ENCODE data around the gene DCLK2. TPM values are rescaled to one million over a fixed set of nuclear protein-coding genes. Genes with fewer than 3 reads are reported as not detected.

DCLK2 gene
- total and polyA plus RNA-seq, 11 donors: 6.4 to 38.4 (median 15.4) TPM

DNA sequence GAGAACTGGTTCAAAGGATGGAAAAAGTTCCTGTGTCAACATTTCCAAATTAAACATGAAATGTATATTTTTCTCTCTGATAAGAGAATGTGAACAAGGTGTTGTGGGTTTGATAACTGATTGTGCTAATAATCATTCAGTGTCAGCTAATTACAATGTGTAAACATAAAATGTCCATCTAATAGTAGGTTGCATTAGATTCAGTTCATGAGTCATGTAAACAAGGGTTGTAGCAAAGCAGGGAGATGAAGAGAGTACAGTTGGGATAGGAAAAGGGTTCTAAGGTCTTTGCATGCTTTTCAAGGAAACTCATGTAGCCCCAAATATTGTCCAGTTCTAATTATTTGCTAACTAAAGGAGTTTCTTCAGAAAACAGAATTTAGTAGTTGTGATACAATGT lies 55.4 kb downstream of the DCLK2 start:
- Histone ChIP-seq H3K4me3 (no peak overlapping the region), H3K27ac (no peak overlapping the region), H3K9me3 (no peaks in the 10 kb centered on the region), H3K36me3 (no peaks in the 10 kb centered on the region), H3K27me3 (no peaks in the 10 kb centered on the region), H3K4me1 (peaks cover 0 to 6% (median 0%) of the 10 kb centered on the region in 12 donors)
- ATAC-seq (no peak), DNase-seq (no peak)
- TF ChIP-seq POLR2A (IDR thresholded peaks at IDR 0.05) (no peak), CTCF (IDR thresholded peaks at IDR 0.05) (no peak)
- intact Hi-C loops (cut with DNase I): no loop called here

DNA sequence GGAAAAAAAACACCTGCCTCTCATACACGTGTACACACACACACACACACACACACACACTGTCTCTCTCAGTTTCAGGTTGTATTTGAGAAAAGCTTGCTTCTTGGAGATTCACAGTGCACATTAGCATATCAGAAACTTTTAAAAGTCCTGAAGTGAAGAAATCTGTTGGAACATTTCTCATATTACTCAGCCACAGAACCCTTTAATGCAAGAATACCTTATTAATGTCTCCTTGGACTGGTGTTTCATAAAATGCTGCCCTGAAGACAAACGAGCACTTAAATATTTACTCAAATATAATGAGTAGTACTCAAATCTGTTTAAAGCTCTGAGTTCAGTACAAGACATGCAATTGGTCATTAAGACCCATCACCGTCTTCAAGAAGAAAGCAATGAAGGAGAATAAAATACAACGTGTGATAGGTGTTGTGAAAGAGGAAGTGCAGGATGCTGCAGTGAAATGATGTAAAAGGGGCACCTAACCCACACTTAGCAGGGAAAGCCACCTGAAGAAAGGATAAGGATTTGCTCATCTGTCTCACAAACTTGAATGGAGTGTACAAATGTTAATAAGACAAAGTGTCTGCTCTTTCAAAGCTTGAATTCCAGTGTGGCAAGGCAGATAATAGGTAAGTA lies 57.0 kb downstream of the DCLK2 start:
- Histone ChIP-seq H3K4me3 (no peak overlapping the region), H3K27me3 (no peaks in the 10 kb centered on the region), H3K9me3 (no peaks in the 10 kb centered on the region), H3K4me1 (no peaks in the 10 kb centered on the region), H3K36me3 (no peaks in the 10 kb centered on the region), H3K27ac (no peak overlapping the region)
- DNase-seq: no peak
- ATAC-seq: no peak
- TF ChIP-seq CTCF (IDR thresholded peaks at IDR 0.05): no peak
- no peak for TF ChIP-seq POLR2A (IDR thresholded peaks at IDR 0.05)
- intact Hi-C loops (cut with DNase I): no loop called here
- 81 to 83% (median 83%) methylated on average over 4 of the region's 4 CpGs for WGBS, 4 donors

GRCh38 chr4:150136036-150136435 lies 57.8 kb downstream of the DCLK2 start:
- DNase-seq (no peak), ATAC-seq (no peak)
- TF ChIP-seq CTCF (IDR thresholded peaks at IDR 0.05): no peak
- TF ChIP-seq POLR2A (IDR thresholded peaks at IDR 0.05): no peak
- H3K36me3 ChIP-seq: no peaks in the 10 kb centered on the region
- H3K9me3 ChIP-seq: no peaks in the 10 kb centered on the region
- H3K4me3 ChIP-seq: no peak overlapping the region
- peaks cover 0 to 5% (median 0%) of the 10 kb centered on the region in 12 donors for H3K4me1 ChIP-seq
- WGBS, 4 donors: 85 to 88% (median 87%) methylated on average over 3 of the region's 3 CpGs
- intact Hi-C loops (cut with DNase I): no loop called here
- H3K27ac ChIP-seq: no peak overlapping the region
- no peaks in the 10 kb centered on the region for H3K27me3 ChIP-seq

GRCh38 chr4:150136481-150136880 lies 58.2 kb downstream of the DCLK2 start:
- H3K36me3 ChIP-seq: no peaks in the 10 kb centered on the region
- peaks cover 0 to 10% (median 0%) of the 10 kb centered on the region in 12 donors for H3K4me1 ChIP-seq
- ATAC-seq: no peak
- intact Hi-C loops (cut with DNase I): no loop called here
- TF ChIP-seq POLR2A (IDR thresholded peaks at IDR 0.05) (no peak), CTCF (IDR thresholded peaks at IDR 0.05) (no peak)
- no peaks in the 10 kb centered on the region for H3K9me3 ChIP-seq
- no peak for DNase-seq
- no peak overlapping the region for H3K4me3 ChIP-seq
- H3K27me3 ChIP-seq: no peaks in the 10 kb centered on the region
- H3K27ac ChIP-seq: no peak overlapping the region
